Mucosa of stomach (tissue), 1 donor: Measurements from ENCODE around the gene RAPGEF4.
A peak's percentile ranks its signal among the peaks of the same experiment; 100 is the strongest.

Experiments
- H3K27me3 ChIP-seq: one replicate; pipeline ENCODE4 v1.7.0; 2013; ENCODE audit warnings: mild to moderate bottlenecking, low read length; ENCODE audit not compliant: control insufficient read depth, insufficient read depth
- H3K36me3 ChIP-seq: one replicate; pipeline ENCODE4 v1.7.0; 2013; ENCODE audit warnings: low read length; ENCODE audit not compliant: control insufficient read depth, insufficient read depth
- H3K4me1 ChIP-seq: one replicate; pipeline ENCODE4 v1.7.0; 2013; ENCODE audit warnings: mild to moderate bottlenecking, low read length; ENCODE audit not compliant: control insufficient read depth, insufficient read depth
- H3K4me3 ChIP-seq: one replicate; pipeline ENCODE4 v1.7.0; 2013; ENCODE audit warnings: low read length
- H3K9ac ChIP-seq: one replicate; pipeline ENCODE4 v1.7.0; 2013; ENCODE audit warnings: mild to moderate bottlenecking, low read length, moderate library complexity
- H3K9me3 ChIP-seq: one replicate; pipeline ENCODE4 v1.7.0; 2013; ENCODE audit warnings: mild to moderate bottlenecking, low read length, moderate library complexity; ENCODE audit not compliant: control insufficient read depth
- donor health status: Pancreatic carcinoma.

RAPGEF4 gene

GRCh38 chr2:173075056-173075780 is 339.6 kb downstream of the RAPGEF4 start:
- Histone ChIP-seq H3K4me1 (no peaks in the 10 kb centered on the region), H3K36me3 (no peaks in the 10 kb centered on the region), H3K9ac (peak overlapping the region; percentile 92), H3K27me3 (no peaks in the 10 kb centered on the region), H3K9me3 (no peaks in the 10 kb centered on the region), H3K4me3 (peak overlapping the region; percentile 60)

GRCh38 chr2:173075781-173076580 is 340.3 kb downstream of the RAPGEF4 start, which contains the start of gene MAP3K20:
TSS of gene MAP3K20 (plus strand) at chr2:173075846. CDS start at chr2:173091032, 15,186 bp downstream.
- no peaks in the 10 kb centered on the region for H3K4me1 ChIP-seq

GRCh38 chr2:173076581-173077345 is 341.1 kb downstream of the RAPGEF4 start:
- Histone ChIP-seq H3K9me3 (no peaks in the 10 kb centered on the region), H3K9ac (peak overlapping the region; percentile 92), H3K27me3 (no peaks in the 10 kb centered on the region), H3K4me3 (peak overlapping the region; percentile 28), H3K36me3 (no peaks in the 10 kb centered on the region), H3K4me1 (no peaks in the 10 kb centered on the region)

More at GRCh38 chr2:173075781-173076580, 340.3 kb downstream of the RAPGEF4 start, which contains the start of gene MAP3K20:
- H3K36me3 ChIP-seq = no peaks in the 10 kb centered on the region
- H3K9ac ChIP-seq = peak within 1 kb of the TSS; percentile 92
- peak within 1 kb of the TSS; percentile 60 for H3K4me3 ChIP-seq
- H3K9me3 ChIP-seq = no peaks in the 10 kb centered on the region
- H3K27me3 ChIP-seq = no peaks in the 10 kb centered on the region

GRCh38 chr2:173077506-173078177 is 342.0 kb downstream of the RAPGEF4 start:
- Histone ChIP-seq H3K4me3 (no peak overlapping the region), H3K4me1 (no peaks in the 10 kb centered on the region), H3K9me3 (no peaks in the 10 kb centered on the region), H3K36me3 (no peaks in the 10 kb centered on the region), H3K9ac (no peak overlapping the region), H3K27me3 (no peaks in the 10 kb centered on the region)

- H3K9me3 ChIP-seq = no peaks in the 10 kb centered on the region
- no peak overlapping the region for H3K9ac ChIP-seq
- no peaks in the 10 kb centered on the region for H3K4me1 ChIP-seq
- no peak overlapping the region for H3K4me3 ChIP-seq
- no peaks in the 10 kb centered on the region for H3K36me3 ChIP-seq
- H3K27me3 ChIP-seq = no peaks in the 10 kb centered on the region
These were observed 343.5 kb downstream of the RAPGEF4 start for GRCh38 chr2:173079141-173079540.

- Histone ChIP-seq H3K9me3 (no peaks in the 10 kb centered on the region), H3K9ac (no peak overlapping the region), H3K36me3 (no peaks in the 10 kb centered on the region)
These were observed 344.6 kb downstream of the RAPGEF4 start for GRCh38 chr2:173079973-173080860.

GRCh38 chr2:173086518-173087213 is 351.0 kb downstream of the RAPGEF4 start:
- Histone ChIP-seq H3K9ac (no peak overlapping the region), H3K9me3 (no peaks in the 10 kb centered on the region), H3K36me3 (no peaks in the 10 kb centered on the region), H3K4me1 (no peaks in the 10 kb centered on the region), H3K27me3 (no peaks in the 10 kb centered on the region), H3K4me3 (no peak overlapping the region)

More at GRCh38 chr2:173079973-173080860, 344.6 kb downstream of the RAPGEF4 start:
- Histone ChIP-seq H3K4me3 (no peak overlapping the region), H3K4me1 (no peaks in the 10 kb centered on the region), H3K27me3 (no peaks in the 10 kb centered on the region)

- no peak overlapping the region for H3K4me3 ChIP-seq
- no peaks in the 10 kb centered on the region for H3K4me1 ChIP-seq
- no peaks in the 10 kb centered on the region for H3K36me3 ChIP-seq
- H3K9me3 ChIP-seq = no peaks in the 10 kb centered on the region
- no peak overlapping the region for H3K9ac ChIP-seq
- no peaks in the 10 kb centered on the region for H3K27me3 ChIP-seq
These were observed 351.6 kb downstream of the RAPGEF4 start for GRCh38 chr2:173087214-173087581.

GRCh38 chr2:173087793-173088496 is 352.3 kb downstream of the RAPGEF4 start:
- H3K4me3 ChIP-seq = no peak overlapping the region
- H3K9me3 ChIP-seq = no peaks in the 10 kb centered on the region
- no peaks in the 10 kb centered on the region for H3K36me3 ChIP-seq
- H3K9ac ChIP-seq = no peak overlapping the region
- H3K27me3 ChIP-seq = no peaks in the 10 kb centered on the region
- H3K4me1 ChIP-seq = no peaks in the 10 kb centered on the region

- Histone ChIP-seq H3K27me3 (no peaks in the 10 kb centered on the region), H3K4me3 (no peak overlapping the region), H3K9ac (no peak overlapping the region), H3K4me1 (no peaks in the 10 kb centered on the region), H3K36me3 (no peaks in the 10 kb centered on the region), H3K9me3 (no peaks in the 10 kb centered on the region)
These were observed 354.7 kb downstream of the RAPGEF4 start for GRCh38 chr2:173090276-173090877.
